HEK293 (cell line): ENCODE data around the gene TIMM9.
A peak's percentile ranks its signal among the peaks of the same experiment; 100 is the strongest.

Experiments used
- CTCF ChIA-PET: fragments of 350-600 bp; formaldehyde crosslinking; extraction: SDS; loops from one replicate; lab custom pipeline; 2021; ENCODE audit warnings: antibody characterized with exemption; lab: Yijun Ruan, JAX
- POLR2A ChIA-PET: fragments of 300-600 bp; formaldehyde crosslinking; extraction: SDS; loops from one replicate; lab custom pipeline; 2020; ENCODE audit warnings: antibody characterized with exemption, inconsistent platforms; lab: Yijun Ruan, JAX
- H3K27ac ChIP-seq: fragments of 200-500 bp; sonication (Bioruptor generic); 2 replicates; pipeline ENCODE4 v1.5.1; 2014; ENCODE audit warnings: low read depth, low read length, control low read depth, inconsistent platforms; ENCODE audit errors: extremely low read depth
- H3K36me3 ChIP-seq, 2 experiments: fragments of 200-500 bp in 1 of 2; sonication (Bioruptor generic) in 1 of 2; 1 replicate in 1 of 2; 2 replicates in 1 of 2; pipeline ENCODE4 v1.5.1; 2014 to 2017; ENCODE audit warnings: inconsistent platforms in 2 of 2, low read length in 2 of 2; ENCODE audit not compliant: control insufficient read depth in 2 of 2, insufficient read depth in 1 of 2
- H3K4me1 ChIP-seq: fragments of 200-500 bp; sonication (Bioruptor generic); 2 replicates; pipeline ENCODE4 v1.5.1; 2014; ENCODE audit warnings: mild to moderate bottlenecking, low read length, inconsistent platforms; ENCODE audit not compliant: control insufficient read depth, insufficient read depth
- H3K4me3 ChIP-seq: 2 replicates; pipeline ENCODE4 v1.5.1; 2011; ENCODE audit warnings: low read depth, mild to moderate bottlenecking, control low read depth, low read length, moderate library complexity
- H3K9me3 ChIP-seq: fragments of 200-500 bp; sonication (Bioruptor generic); 2 replicates; pipeline ENCODE4 v1.5.1; 2014; ENCODE audit warnings: low read depth, low read length, inconsistent platforms; ENCODE audit not compliant: control insufficient read depth, insufficient read depth
- GLIS2 ChIP-seq: fragments of 450-650 bp; formaldehyde crosslinking; IDR thresholded peaks from 2 replicates; pipeline ENCODE4 v1.5.1; 2016; ENCODE audit warnings: missing biosample characterization, missing genetic modification characterization
- SCRT2 ChIP-seq: fragments of 450-650 bp; formaldehyde crosslinking; IDR thresholded peaks from 2 replicates; pipeline ENCODE4 v1.5.1; 2016; ENCODE audit warnings: missing biosample characterization, missing genetic modification characterization
- YY1 ChIP-seq: fragments of 450-650 bp; formaldehyde crosslinking; IDR thresholded peaks from 2 replicates; pipeline ENCODE4 v1.5.1; 2018; ENCODE audit warnings: missing biosample characterization, missing genetic modification characterization
- ZBTB11 ChIP-seq: fragments of 450-650 bp; formaldehyde crosslinking; conservative IDR thresholded peaks from 2 replicates; pipeline ENCODE4 v1.5.1; 2016; ENCODE audit warnings: low read depth, missing biosample characterization, missing genetic modification characterization
- ZBTB20 ChIP-seq: fragments of 450-650 bp; formaldehyde crosslinking; IDR thresholded peaks from 2 replicates; pipeline ENCODE4 v1.5.1; 2016; ENCODE audit warnings: missing biosample characterization, missing genetic modification characterization
- ZBTB26 ChIP-seq: fragments of 450-650 bp; formaldehyde crosslinking; optimal IDR thresholded peaks from 2 replicates; pipeline ENCODE3; 2016; ENCODE audit warnings: missing biosample characterization, mild to moderate bottlenecking, missing genetic modification characterization
- ZIC2 ChIP-seq: fragments of 450-650 bp; formaldehyde crosslinking; IDR thresholded peaks from 2 replicates; pipeline ENCODE4 v1.5.1; 2016; ENCODE audit warnings: missing biosample characterization, missing genetic modification characterization
- ZNF155 ChIP-seq: fragments of 450-650 bp; formaldehyde crosslinking; IDR thresholded peaks from 2 replicates; pipeline ENCODE4 v1.5.1; 2016; ENCODE audit warnings: missing biosample characterization, missing genetic modification characterization
- ZNF214 ChIP-seq: fragments of 450-650 bp; formaldehyde crosslinking; IDR thresholded peaks from 2 replicates; pipeline ENCODE4 v1.5.1; 2017; ENCODE audit warnings: missing biosample characterization, mild to moderate bottlenecking, missing genetic modification characterization, borderline replicate concordance
- ZNF24 ChIP-seq: fragments of 450-650 bp; formaldehyde crosslinking; IDR thresholded peaks from 2 replicates; pipeline ENCODE4 v1.5.1; 2016; ENCODE audit warnings: missing biosample characterization, missing genetic modification characterization
- ZNF335 ChIP-seq: fragments of 450-650 bp; formaldehyde crosslinking; conservative IDR thresholded peaks from 2 replicates; pipeline ENCODE4 v1.5.1; 2016; ENCODE audit warnings: missing biosample characterization, missing genetic modification characterization
- ZNF362 ChIP-seq: fragments of 450-650 bp; formaldehyde crosslinking; IDR thresholded peaks from 2 replicates; pipeline ENCODE4 v1.5.1; 2016; ENCODE audit warnings: missing biosample characterization, missing genetic modification characterization
- ZNF391 ChIP-seq: fragments of 450-650 bp; formaldehyde crosslinking; IDR thresholded peaks from 2 replicates; pipeline ENCODE4 v1.5.1; 2016; ENCODE audit warnings: low read depth, missing biosample characterization, missing genetic modification characterization, borderline replicate concordance
- ZNF449 ChIP-seq: fragments of 450-650 bp; formaldehyde crosslinking; IDR thresholded peaks from 2 replicates; pipeline ENCODE4 v1.5.1; 2017; ENCODE audit warnings: missing biosample characterization, mild to moderate bottlenecking, missing genetic modification characterization, moderate library complexity
- ZNF513 ChIP-seq: fragments of 450-650 bp; IDR thresholded peaks from 2 replicates; pipeline ENCODE4 v1.5.1; 2018; ENCODE audit warnings: missing biosample characterization, missing genetic modification characterization
- ZNF585B ChIP-seq: fragments of 450-650 bp; formaldehyde crosslinking; IDR thresholded peaks from 2 replicates; pipeline ENCODE4 v1.5.1; 2016; ENCODE audit warnings: missing biosample characterization, missing genetic modification characterization
- ZNF664 ChIP-seq: fragments of 450-650 bp; formaldehyde crosslinking; IDR thresholded peaks from 2 replicates; pipeline ENCODE4 v1.5.1; 2016; ENCODE audit warnings: missing biosample characterization, missing genetic modification characterization
- ZNF707 ChIP-seq: fragments of 450-650 bp; formaldehyde crosslinking; IDR thresholded peaks from 2 replicates; pipeline ENCODE4 v1.5.1; 2016; ENCODE audit warnings: missing biosample characterization, missing genetic modification characterization

The TIMM9 gene

GRCh38 chr14:58430156-58430555, 2.8 kb upstream of the TIMM9 start:
- H3K4me3 ChIP-seq, result no peak overlapping the region
- no peak overlapping the region for H3K27ac ChIP-seq
- CTCF ChIA-PET, result interaction anchor here (0.5 kb wide), 1 partner anchor 1078 kb away, joined by 3 read pairs; no protein-coding TSS in a partner anchor
- POLR2A ChIA-PET, result no interaction called here
- H3K36me3 ChIP-seq, result peaks cover 29 to 34% of the 10 kb centered on the region in 2 experiments
- no peaks in the 10 kb centered on the region for H3K4me1 ChIP-seq
- TF ChIP-seq SCRT2 (tag by site-specific recombination) (peak; percentile 64), ZNF335 (0 out of 2 replicates have a peak, but pooled peaks have one; percentile 19), ZNF391 (no peak), ZNF513 (tag by site-specific recombination) (no peak), ZNF155 (tag by site-specific recombination) (no peak)
- no peaks in the 10 kb centered on the region for H3K9me3 ChIP-seq

- peak overlapping the region; percentile 65 for H3K4me3 ChIP-seq
- ChIA-PET CTCF (interaction anchor here (0.7 kb wide), 1 partner anchor 878 kb away, joined by 3 read pairs; no protein-coding TSS in a partner anchor), POLR2A (interaction anchor here (1.2 to 1.8 kb wide), 4 partner anchors 16 to 184 kb away, joined by 4 to 16 read pairs (median 6); partner anchors contain the start of genes ARID4A and PSMA3)
- H3K4me1 ChIP-seq, result no peaks in the 10 kb centered on the region
- no peak for TF ChIP-seq ZNF707 (tag by site-specific recombination)
- TF ChIP-seq ZNF214, result no peak
- TF ChIP-seq ZNF335, result peak; percentile 45; the same call in 1 of the 2 replicates
- TF ChIP-seq ZNF362 (tag by site-specific recombination), result peak; percentile 99
- 0 out of 2 replicates have a peak, but pooled peaks have one; percentile 16 for TF ChIP-seq ZNF24 (tag by site-specific recombination)
- 0 out of 2 replicates have a peak, but pooled peaks have one; percentile 22 for TF ChIP-seq ZNF664 (tag by site-specific recombination)
- peak; percentile 87 for TF ChIP-seq ZBTB11 (tag by site-specific recombination)
- TF ChIP-seq YY1 (tag by site-specific recombination), result 0 out of 2 replicates have a peak, but pooled peaks have one; percentile 9
- no peaks in the 10 kb centered on the region for H3K9me3 ChIP-seq
- H3K36me3 ChIP-seq, result peaks cover 32 to 35% of the 10 kb centered on the region in 2 experiments
- peak overlapping the region; percentile 40; the same call in 1 of the 2 replicates for H3K27ac ChIP-seq
Observed at GRCh38 chr14:58428118-58428683, 870 bp upstream of the TIMM9 start.

- H3K9me3 ChIP-seq, result no peaks in the 10 kb centered on the region
- ChIA-PET POLR2A (interaction anchor here (0.5 to 1.8 kb wide), 12 partner anchors 14 to 250 kb away, joined by 3 to 16 read pairs (median 4); partner anchors contain the start of genes ARID4A, PSMA3 and TOMM20L), CTCF (interaction anchor here (1.0 to 1.6 kb wide), 2 partner anchors 32 to 113 kb away, joined by 6 to 8 read pairs; partner anchors contain the start of gene TOMM20L)
- peak overlapping the region; percentile 65 for H3K4me3 ChIP-seq
- H3K36me3 ChIP-seq, result peaks cover 33 to 36% of the 10 kb centered on the region in 2 experiments; a peak in 2 of 3 replicates
- no peaks in the 10 kb centered on the region for H3K4me1 ChIP-seq
- peak overlapping the region; percentile 81 for H3K27ac ChIP-seq
- peak; percentile 18; the same call in 1 of the 2 replicates for TF ChIP-seq ZBTB20 (tag by site-specific recombination)
- TF ChIP-seq ZNF449, result 0 out of 2 replicates have a peak, but pooled peaks have one; percentile 10
- peak; percentile 72 for TF ChIP-seq ZNF335
- peak; percentile 67 for TF ChIP-seq GLIS2 (tag by site-specific recombination)
- no peak for TF ChIP-seq ZNF585B (tag by site-specific recombination)
- TF ChIP-seq ZIC2 (tag by site-specific recombination), result peak; percentile 50; the same call in 1 of the 2 replicates
- no peak for TF ChIP-seq ZNF362 (tag by site-specific recombination)
- TF ChIP-seq ZBTB26 (tag by site-specific recombination), result peak; percentile 43
Observed at GRCh38 chr14:58426670-58427280, 556 bp downstream of the TIMM9 start.
